ENCODE data around the gene EIF5A. TPM values are rescaled to one million over a fixed set of nuclear protein-coding genes. Genes with fewer than 3 reads are reported as not detected.

EIF5A gene
- total and polyA plus RNA-seq, 9 of the 15 experiments (the other 6 are each of a cell fraction or from before 2014, with no cell fraction given) = 22.9 to 1,163 (median 772) TPM

DNA sequence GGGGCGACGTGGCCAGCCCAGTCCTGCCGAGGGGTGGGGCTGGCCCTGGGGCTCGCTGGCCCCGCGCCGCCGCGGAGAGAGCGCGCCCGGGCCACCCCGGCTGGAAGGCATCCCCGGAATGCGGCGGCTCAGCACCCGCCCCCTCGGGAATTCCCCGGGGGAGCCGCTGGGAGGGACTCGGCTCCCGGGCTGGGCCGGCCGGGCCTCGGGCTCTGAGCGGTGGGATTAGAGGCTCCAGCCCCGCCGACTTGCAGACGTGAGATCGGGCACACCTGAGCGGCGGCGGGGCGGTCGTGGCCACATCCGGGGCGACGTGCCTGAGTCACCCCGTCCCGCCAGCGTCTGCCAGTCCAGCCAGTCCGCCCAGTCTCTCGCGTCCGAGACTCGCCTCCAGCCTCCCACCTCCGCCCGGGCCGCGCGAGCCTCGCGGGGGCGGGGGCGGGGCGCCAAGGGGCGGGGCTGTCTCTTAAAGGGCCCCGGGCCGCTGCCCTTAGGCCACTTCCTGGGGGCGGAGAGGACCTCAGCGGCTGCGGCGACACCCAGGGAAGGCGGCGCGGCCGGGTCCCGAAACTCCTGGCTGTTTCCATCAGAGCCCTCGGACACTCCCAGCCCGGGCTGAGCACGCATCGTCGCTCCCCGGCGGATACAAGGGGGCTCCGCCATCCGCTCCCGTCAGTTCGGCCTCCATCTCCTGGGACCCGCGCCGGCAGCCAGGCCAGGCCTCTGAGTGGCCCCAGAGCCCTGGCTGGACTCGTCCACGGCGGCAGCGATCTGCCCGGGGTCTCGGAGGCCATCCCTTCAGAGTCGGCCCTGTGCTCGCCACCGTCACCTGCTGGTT is 44.5 kb downstream of the EIF5A start, which contains the start of gene KCTD11 (continued):
- TF ChIP-seq, protein P1, sequence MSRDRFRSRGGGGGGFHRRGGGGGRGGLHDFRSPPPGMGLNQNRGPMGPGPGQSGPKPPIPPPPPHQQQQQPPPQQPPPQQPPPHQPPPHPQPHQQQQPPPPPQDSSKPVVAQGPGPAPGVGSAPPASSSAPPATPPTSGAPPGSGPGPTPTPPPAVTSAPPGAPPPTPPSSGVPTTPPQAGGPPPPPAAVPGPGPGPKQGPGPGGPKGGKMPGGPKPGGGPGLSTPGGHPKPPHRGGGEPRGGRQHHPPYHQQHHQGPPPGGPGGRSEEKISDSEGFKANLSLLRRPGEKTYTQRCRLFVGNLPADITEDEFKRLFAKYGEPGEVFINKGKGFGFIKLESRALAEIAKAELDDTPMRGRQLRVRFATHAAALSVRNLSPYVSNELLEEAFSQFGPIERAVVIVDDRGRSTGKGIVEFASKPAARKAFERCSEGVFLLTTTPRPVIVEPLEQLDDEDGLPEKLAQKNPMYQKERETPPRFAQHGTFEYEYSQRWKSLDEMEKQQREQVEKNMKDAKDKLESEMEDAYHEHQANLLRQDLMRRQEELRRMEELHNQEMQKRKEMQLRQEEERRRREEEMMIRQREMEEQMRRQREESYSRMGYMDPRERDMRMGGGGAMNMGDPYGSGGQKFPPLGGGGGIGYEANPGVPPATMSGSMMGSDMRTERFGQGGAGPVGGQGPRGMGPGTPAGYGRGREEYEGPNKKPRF (IDR thresholded peaks at IDR 0.05; ENCODE audit: low read depth, low read length) = no peak
- TF ChIP-seq PYGO2 (tag; IDR thresholded peaks at IDR 0.05) (no peak), OTX1 (CRISPR knock-in tag; IDR thresholded peaks at IDR 0.05) (no peak), NR4A1 (CRISPR knock-in tag; IDR thresholded peaks at IDR 0.05) (no peak), NR4A1 (tag; IDR thresholded peaks at IDR 0.05) (no peak), TAF1 (IDR thresholded peaks at IDR 0.05; ENCODE audit: control insufficient read depth, extremely low read depth, insufficient read depth, low read length, severe bottlenecking) (peak; percentile 43), HMGN3 (IDR thresholded peaks at IDR 0.05; ENCODE audit: borderline replicate concordance, extremely low read depth, insufficient read length, low read depth, low read length) (no peak), FOS (IDR thresholded peaks at IDR 0.05; ENCODE audit: extremely low read depth, insufficient read length) (no peak), KAT2B (IDR thresholded peaks at IDR 0.05; ENCODE audit: low read depth, low read length) (no peak), NEUROD1 (IDR thresholded peaks at IDR 0.05; ENCODE audit: borderline replicate concordance, low read depth, low read length, partially characterized antibody) (peak; percentile 38), CEBPB (tag; IDR thresholded peaks at IDR 0.05) (no peak), ZNF239 (CRISPR knock-in tag; IDR thresholded peaks at IDR 0.05) (no peak), EZH2 (IDR thresholded peaks at IDR 0.05; ENCODE audit: borderline replicate concordance, low read depth, low read length) (no peak)
- TF ChIP-seq, protein P2, sequence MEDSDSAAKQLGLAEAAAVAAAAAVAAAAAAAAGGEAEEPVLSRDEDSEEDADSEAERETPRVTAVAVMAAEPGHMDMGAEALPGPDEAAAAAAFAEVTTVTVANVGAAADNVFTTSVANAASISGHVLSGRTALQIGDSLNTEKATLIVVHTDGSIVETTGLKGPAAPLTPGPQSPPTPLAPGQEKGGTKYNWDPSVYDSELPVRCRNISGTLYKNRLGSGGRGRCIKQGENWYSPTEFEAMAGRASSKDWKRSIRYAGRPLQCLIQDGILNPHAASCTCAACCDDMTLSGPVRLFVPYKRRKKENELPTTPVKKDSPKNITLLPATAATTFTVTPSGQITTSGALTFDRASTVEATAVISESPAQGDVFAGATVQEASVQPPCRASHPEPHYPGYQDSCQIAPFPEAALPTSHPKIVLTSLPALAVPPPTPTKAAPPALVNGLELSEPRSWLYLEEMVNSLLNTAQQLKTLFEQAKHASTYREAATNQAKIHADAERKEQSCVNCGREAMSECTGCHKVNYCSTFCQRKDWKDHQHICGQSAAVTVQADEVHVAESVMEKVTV (CRISPR knock-in tag; IDR thresholded peaks at IDR 0.05) = no peak
- TF ChIP-seq, protein P3, sequence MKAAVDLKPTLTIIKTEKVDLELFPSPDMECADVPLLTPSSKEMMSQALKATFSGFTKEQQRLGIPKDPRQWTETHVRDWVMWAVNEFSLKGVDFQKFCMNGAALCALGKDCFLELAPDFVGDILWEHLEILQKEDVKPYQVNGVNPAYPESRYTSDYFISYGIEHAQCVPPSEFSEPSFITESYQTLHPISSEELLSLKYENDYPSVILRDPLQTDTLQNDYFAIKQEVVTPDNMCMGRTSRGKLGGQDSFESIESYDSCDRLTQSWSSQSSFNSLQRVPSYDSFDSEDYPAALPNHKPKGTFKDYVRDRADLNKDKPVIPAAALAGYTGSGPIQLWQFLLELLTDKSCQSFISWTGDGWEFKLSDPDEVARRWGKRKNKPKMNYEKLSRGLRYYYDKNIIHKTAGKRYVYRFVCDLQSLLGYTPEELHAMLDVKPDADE (conservative IDR thresholded peaks at IDR 0.05; ENCODE audit: control insufficient read depth, low read depth, low read length) = peak; percentile 71
- TF ChIP-seq, protein P4, sequence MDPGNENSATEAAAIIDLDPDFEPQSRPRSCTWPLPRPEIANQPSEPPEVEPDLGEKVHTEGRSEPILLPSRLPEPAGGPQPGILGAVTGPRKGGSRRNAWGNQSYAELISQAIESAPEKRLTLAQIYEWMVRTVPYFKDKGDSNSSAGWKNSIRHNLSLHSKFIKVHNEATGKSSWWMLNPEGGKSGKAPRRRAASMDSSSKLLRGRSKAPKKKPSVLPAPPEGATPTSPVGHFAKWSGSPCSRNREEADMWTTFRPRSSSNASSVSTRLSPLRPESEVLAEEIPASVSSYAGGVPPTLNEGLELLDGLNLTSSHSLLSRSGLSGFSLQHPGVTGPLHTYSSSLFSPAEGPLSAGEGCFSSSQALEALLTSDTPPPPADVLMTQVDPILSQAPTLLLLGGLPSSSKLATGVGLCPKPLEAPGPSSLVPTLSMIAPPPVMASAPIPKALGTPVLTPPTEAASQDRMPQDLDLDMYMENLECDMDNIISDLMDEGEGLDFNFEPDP (CRISPR knock-in tag; IDR thresholded peaks at IDR 0.05) = no peak
- TF ChIP-seq, protein P5, sequence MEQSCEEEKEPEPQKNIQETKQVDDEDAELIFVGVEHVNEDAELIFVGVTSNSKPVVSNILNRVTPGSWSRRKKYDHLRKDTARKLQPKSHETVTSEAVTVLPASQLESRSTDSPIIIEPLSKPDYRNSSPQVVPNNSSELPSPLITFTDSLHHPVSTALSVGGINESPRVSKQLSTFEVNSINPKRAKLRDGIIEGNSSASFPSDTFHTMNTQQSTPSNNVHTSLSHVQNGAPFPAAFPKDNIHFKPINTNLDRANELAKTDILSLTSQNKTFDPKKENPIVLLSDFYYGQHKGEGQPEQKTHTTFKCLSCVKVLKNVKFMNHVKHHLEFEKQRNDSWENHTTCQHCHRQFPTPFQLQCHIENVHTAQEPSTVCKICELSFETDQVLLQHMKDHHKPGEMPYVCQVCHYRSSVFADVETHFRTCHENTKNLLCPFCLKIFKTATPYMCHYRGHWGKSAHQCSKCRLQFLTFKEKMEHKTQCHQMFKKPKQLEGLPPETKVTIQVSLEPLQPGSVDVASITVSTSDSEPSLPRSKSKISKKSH (CRISPR knock-in tag; IDR thresholded peaks at IDR 0.05) = no peak
